ENCODE measurements around the gene MED6.

GRCh38 chr14:70599345-70599744 lies 1.1 kb downstream of the MED6 start:
- TF ChIP-seq CTCF (conservative IDR thresholded peaks at IDR 0.05 in 1 of 2, IDR thresholded peaks at IDR 0.05 in 1 of 2; ENCODE audit: extremely low read depth in 1 of 2, insufficient read depth in 1 of 2, low read depth in 1 of 2, low read length in 2 of 2) (no peak), EZH2 (IDR thresholded peaks at IDR 0.05; ENCODE audit: borderline replicate concordance, low read length) (no peak)
